Keratinocyte (primary cell): ENCODE data around the gene S100B. TPM values are rescaled to one million over a fixed set of nuclear protein-coding genes. Genes with fewer than 3 reads are reported as not detected.

Source experiments
- DNase-seq: peaks from one replicate; pipeline ENCODE4 v3.0.0-alpha.2; 2011; ENCODE audit warnings: low read depth, missing footprints, low spot score
- FAIRE-seq: peaks from 2 replicates; lab custom pipeline; 2011; peaks lifted over from hg19 to GRCh38; lab: Jason Lieb, UNC
- H2AFZ ChIP-seq: 2 replicates; pipeline ENCODE4 v1.6.0; 2012; ENCODE audit warnings: low read length, control low read depth, inconsistent platforms; ENCODE audit not compliant: control insufficient read depth
- H3K27ac ChIP-seq: 2 replicates; pipeline ENCODE4 v1.5.1; 2011; ENCODE audit warnings: low read length; ENCODE audit not compliant: control insufficient read depth, insufficient read depth
- H3K27me3 ChIP-seq: 3 replicates; pipeline ENCODE4 v1.6.0; 2011; ENCODE audit warnings: low read length; ENCODE audit not compliant: control insufficient read depth, insufficient read depth; ENCODE audit errors: extremely low read depth
- H3K36me3 ChIP-seq, 2 experiments: 2 replicates in 1 of 2; 3 replicates in 1 of 2; pipeline ENCODE4 v1.5.1; 2011; ENCODE audit warnings: low read length in 2 of 2, mild to moderate bottlenecking in 1 of 2; ENCODE audit not compliant: control insufficient read depth in 2 of 2, insufficient read depth in 2 of 2; ENCODE audit errors: extremely low read depth in 1 of 2
- H3K4me1 ChIP-seq: 3 replicates; pipeline ENCODE4 v1.5.1; 2011; ENCODE audit warnings: low read length; ENCODE audit not compliant: control insufficient read depth, insufficient read depth; ENCODE audit errors: extremely low read depth
- H3K4me2 ChIP-seq: 3 replicates; pipeline ENCODE4 v1.6.0; 2011; ENCODE audit warnings: low read depth, low read length; ENCODE audit not compliant: control insufficient read depth, insufficient read depth; ENCODE audit errors: extremely low read depth
- H3K4me3 ChIP-seq, 3 experiments: fragments of 200-600 bp in 1 of 3; sonication (generic) in 1 of 3; 2 replicates in 2 of 3; 3 replicates in 1 of 3; pipeline ENCODE4 v1.5.1; 2011 to 2016; ENCODE audit warnings: low read length in 3 of 3, mild to moderate bottlenecking in 3 of 3, control low read depth in 2 of 3, inconsistent platforms in 1 of 3, low read depth in 1 of 3, mixed read lengths in 1 of 3, mixed run types in 1 of 3, moderate library complexity in 1 of 3; ENCODE audit not compliant: control insufficient read depth in 2 of 3, insufficient read depth in 2 of 3; ENCODE audit errors: extremely low read depth in 1 of 3
- H3K79me2 ChIP-seq: 2 replicates; pipeline ENCODE4 v1.6.0; 2012; ENCODE audit warnings: low read length; ENCODE audit not compliant: control insufficient read depth, insufficient read depth
- H3K9ac ChIP-seq: 3 replicates; pipeline ENCODE4 v1.6.0; 2011; ENCODE audit warnings: low read length; ENCODE audit not compliant: control insufficient read depth, insufficient read depth; ENCODE audit errors: extremely low read depth
- H3K9me1 ChIP-seq: 3 replicates; pipeline ENCODE4 v1.6.0; 2011; ENCODE audit warnings: low read length; ENCODE audit not compliant: control insufficient read depth, insufficient read depth; ENCODE audit errors: extremely low read depth
- H3K9me3 ChIP-seq: 2 replicates; pipeline ENCODE4 v1.5.1; 2012; ENCODE audit warnings: low read depth, low read length; ENCODE audit not compliant: control insufficient read depth
- H4K20me1 ChIP-seq: 3 replicates; pipeline ENCODE4 v1.6.0; 2011; ENCODE audit warnings: low read length; ENCODE audit not compliant: control insufficient read depth, insufficient read depth; ENCODE audit errors: extremely low read depth
- EZH2 ChIP-seq: IDR thresholded peaks from one replicate; pipeline ENCODE4 v1.6.1; 2012; ENCODE audit warnings: inconsistent platforms, mild to moderate bottlenecking, low read length, moderate library complexity
- dilution Hi-C: fragments of 300-500 bp; cut with MboI; formaldehyde crosslinking; loops from one replicate; pipeline ENCODE4 v1.7.0; 2020; ENCODE audit warnings: low sequenced_read_pairs; ENCODE audit not compliant: extremely low pct_ligation_motif_present
- polyA plus RNA-seq, 5 experiments: library from polyadenylated mRNA; depleted of rRNA in 3 of 5; stranded (reverse) in 3 of 5; stranded (forward) in 1 of 5; unstranded in 1 of 5; fragments of >200 nt; gene quantifications; 1 replicate in 1 of 5; 2 replicates in 3 of 5; 3 replicates in 1 of 5; pipeline versions ENCODE4 v1.2.1 to v1.2.3, GENCODE V29; 2011 to 2012; ENCODE audit warnings: missing spikeins in 2 of 5, low read depth in 1 of 5, low replicate concordance in 1 of 5
- TF ChIP-seq, protein P1 (sequence below), 3 experiments: IDR thresholded peaks in 1 of 3; conservative IDR thresholded peaks in 1 of 3; optimal IDR thresholded peaks in 1 of 3; 2 replicates in 2 of 3; 3 replicates in 1 of 3; pipeline versions ENCODE3 to v1.5.1; 2011; ENCODE audit warnings: low read length in 3 of 3, mild to moderate bottlenecking in 3 of 3, moderate library complexity in 2 of 3, control low read depth in 1 of 3, inconsistent platforms in 1 of 3; ENCODE audit not compliant: insufficient read depth in 2 of 3; ENCODE audit errors: extremely low read depth in 1 of 3

Gene S100B
- polyA plus RNA-seq, 1 donor (not counting 4 experiments of a cell fraction or from before 2014, with no cell fraction given) = not detected

GRCh38 chr21:46636181-46636512 is 31.3 kb upstream of the S100B start:
- no peaks in the 10 kb centered on the region for H3K9me3 ChIP-seq
- H3K4me2 ChIP-seq = peak overlapping the region; percentile 97
- H3K27me3 ChIP-seq = no peaks in the 10 kb centered on the region
- no peak for DNase-seq
- peak overlapping the region; percentile 97 for H3K27ac ChIP-seq
- peaks cover 30% of the 10 kb centered on the region for H3K4me1 ChIP-seq
- H3K36me3 ChIP-seq = peaks cover 0 to 13% of the 10 kb centered on the region in 2 experiments
- H3K79me2 ChIP-seq = peaks cover 47% of the 10 kb centered on the region
- H4K20me1 ChIP-seq = peaks cover 11% of the 10 kb centered on the region
- no peaks in the 10 kb centered on the region for H3K9me1 ChIP-seq
- TF ChIP-seq, protein P1, sequence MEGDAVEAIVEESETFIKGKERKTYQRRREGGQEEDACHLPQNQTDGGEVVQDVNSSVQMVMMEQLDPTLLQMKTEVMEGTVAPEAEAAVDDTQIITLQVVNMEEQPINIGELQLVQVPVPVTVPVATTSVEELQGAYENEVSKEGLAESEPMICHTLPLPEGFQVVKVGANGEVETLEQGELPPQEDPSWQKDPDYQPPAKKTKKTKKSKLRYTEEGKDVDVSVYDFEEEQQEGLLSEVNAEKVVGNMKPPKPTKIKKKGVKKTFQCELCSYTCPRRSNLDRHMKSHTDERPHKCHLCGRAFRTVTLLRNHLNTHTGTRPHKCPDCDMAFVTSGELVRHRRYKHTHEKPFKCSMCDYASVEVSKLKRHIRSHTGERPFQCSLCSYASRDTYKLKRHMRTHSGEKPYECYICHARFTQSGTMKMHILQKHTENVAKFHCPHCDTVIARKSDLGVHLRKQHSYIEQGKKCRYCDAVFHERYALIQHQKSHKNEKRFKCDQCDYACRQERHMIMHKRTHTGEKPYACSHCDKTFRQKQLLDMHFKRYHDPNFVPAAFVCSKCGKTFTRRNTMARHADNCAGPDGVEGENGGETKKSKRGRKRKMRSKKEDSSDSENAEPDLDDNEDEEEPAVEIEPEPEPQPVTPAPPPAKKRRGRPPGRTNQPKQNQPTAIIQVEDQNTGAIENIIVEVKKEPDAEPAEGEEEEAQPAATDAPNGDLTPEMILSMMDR (optimal IDR thresholded peaks at IDR 0.05 in 1 of 3, IDR thresholded peaks at IDR 0.05 in 1 of 3, conservative IDR thresholded peaks at IDR 0.05 in 1 of 3; ENCODE audit: extremely low read depth in 1 of 3, insufficient read depth in 2 of 3, low read length in 3 of 3) = no peak
- TF ChIP-seq EZH2 = no peak
- FAIRE-seq = no peak
- peak overlapping the region; percentile 98 for H2AFZ ChIP-seq
- H3K4me3 ChIP-seq = peak overlapping the region; percentile 79 to 99 (median 96)
- H3K9ac ChIP-seq = peak overlapping the region; percentile 100
- dilution Hi-C loops = no loop called here

GRCh38 chr21:46635324-46636180 is 30.7 kb upstream of the S100B start, which contains the start of gene PRMT2:
Gene PRMT2 (plus strand): TSS chr21:46635674. CDS start chr21:46636952, 1,278 bp downstream.
- Histone ChIP-seq H2AFZ (peak within 1 kb of the TSS; percentile 98), H3K27me3 (no peaks in the 10 kb centered on the region), H3K79me2 (peaks cover 44% of the 10 kb centered on the region), H3K9ac (peak within 1 kb of the TSS; percentile 100), H3K36me3 (peaks cover 0 to 9% of the 10 kb centered on the region in 2 experiments), H3K4me1 (peaks cover 30% of the 10 kb centered on the region), H3K9me3 (no peaks in the 10 kb centered on the region), H3K9me1 (no peaks in the 10 kb centered on the region), H4K20me1 (peaks cover 11% of the 10 kb centered on the region), H3K4me2 (peak within 1 kb of the TSS; percentile 97), H3K27ac (peak within 1 kb of the TSS; percentile 97), H3K4me3 (peak within 1 kb of the TSS; percentile 79 to 99 (median 96))
- no peak for TF ChIP-seq EZH2
- TF ChIP-seq, protein P1 (optimal IDR thresholded peaks at IDR 0.05 in 1 of 3, IDR thresholded peaks at IDR 0.05 in 1 of 3, conservative IDR thresholded peaks at IDR 0.05 in 1 of 3; ENCODE audit: extremely low read depth in 1 of 3, insufficient read depth in 2 of 3, low read length in 3 of 3) = no peak
- dilution Hi-C loops = no loop called here
- no peak for FAIRE-seq
- peak; percentile 88 for DNase-seq
